GM12864 (cell line): ENCODE data around the gene CORO1A.
"Not testable (repeated sequence)": the region's sequence is repeated elsewhere in the genome, so short reads cannot be mapped to it uniquely, and the experiment has no call there.

ENCODE experiments used
- DNase-seq: peaks from one replicate; pipeline ENCODE4 v3.0.0-alpha.2; 2011; ENCODE audit warnings: low read depth
- H3K4me3 ChIP-seq: 2 replicates; pipeline ENCODE4 v1.5.1; 2011; ENCODE audit warnings: mild to moderate bottlenecking, low read depth, low read length, control low read depth
- CTCF ChIP-seq: IDR thresholded peaks from 2 replicates; pipeline ENCODE4 v1.5.1; 2011; ENCODE audit warnings: low read depth, mild to moderate bottlenecking, moderate library complexity, low read length, control low read depth, inconsistent platforms; ENCODE audit errors: missing control alignments

CORO1A gene

GRCh38 chr16:30152517-30152916 is 30.9 kb upstream of the CORO1A start:
- DNase-seq: no peak
- no peak overlapping the region for H3K4me3 ChIP-seq
- no peak for TF ChIP-seq CTCF

- no peak for DNase-seq
- H3K4me3 ChIP-seq: no peak overlapping the region
- TF ChIP-seq CTCF: no peak
Measured at GRCh38 chr16:30155188-30155587, 28.2 kb upstream of the CORO1A start.

- no peak for DNase-seq
- TF ChIP-seq CTCF: no peak
- H3K4me3 ChIP-seq: no peak overlapping the region
Measured at GRCh38 chr16:30157214-30157613, 26.2 kb upstream of the CORO1A start.

- H3K4me3 ChIP-seq: no peak overlapping the region
- DNase-seq: no peak
- no peak for TF ChIP-seq CTCF
Measured at GRCh38 chr16:30163538-30163937, 19.9 kb upstream of the CORO1A start.

- peak; percentile 80 for DNase-seq
- no peak overlapping the region for H3K4me3 ChIP-seq
- no peak for TF ChIP-seq CTCF
Measured at GRCh38 chr16:30166202-30166902, 17.1 kb upstream of the CORO1A start.

- H3K4me3 ChIP-seq, DNase-seq: not testable (repeated sequence)
Measured at GRCh38 chr16:30168746-30169145, 14.7 kb upstream of the CORO1A start.

- not testable (repeated sequence) for DNase-seq, H3K4me3 ChIP-seq
Measured at GRCh38 chr16:30169416-30169815, 14.0 kb upstream of the CORO1A start.

GRCh38 chr16:30170145-30170544 is 13.3 kb upstream of the CORO1A start:
- H3K4me3 ChIP-seq, DNase-seq: not testable (repeated sequence)

- H3K4me3 ChIP-seq: no peak overlapping the region
- TF ChIP-seq CTCF: no peak
- no peak for DNase-seq
Measured at GRCh38 chr16:30173054-30173453, 10.3 kb upstream of the CORO1A start.

- DNase-seq, H3K4me3 ChIP-seq: not testable (repeated sequence)
Measured at GRCh38 chr16:30176876-30177275, 6.5 kb upstream of the CORO1A start.
